ENCODE data around the gene DNAH2.

The DNAH2 gene

GRCh38 chr17:7716901-7717755, at the start of gene DNAH2:
DNAH2 (plus strand) TSS chr17:7717744; CDS start chr17:7719735, 1,991 bp downstream.
- DNase-seq: peak; percentile 93

- no peak for DNase-seq
Observed at GRCh38 chr17:7668482-7668881, 49.1 kb upstream of the DNAH2 start.

- DNase-seq: no peak
Observed at GRCh38 chr17:7673239-7673638, 44.3 kb upstream of the DNAH2 start.

GRCh38 chr17:7674934-7675333, 42.6 kb upstream of the DNAH2 start:
- no peak for DNase-seq

GRCh38 chr17:7676533-7676932, 41.0 kb upstream of the DNAH2 start:
- no peak for DNase-seq

- no peak for DNase-seq
Observed at GRCh38 chr17:7677388-7678067, 40.0 kb upstream of the DNAH2 start.

- no peak for DNase-seq
Observed at GRCh38 chr17:7684851-7685532, 32.6 kb upstream of the DNAH2 start.

GRCh38 chr17:7685533-7686221, 31.9 kb upstream of the DNAH2 start:
- no peak for DNase-seq

- DNase-seq: peak; percentile 90
Observed at GRCh38 chr17:7686222-7687071, 31.1 kb upstream of the DNAH2 start.

GRCh38 chr17:7687072-7687907, 30.3 kb upstream of the DNAH2 start, which contains the start of gene TP53:
TP53 (minus strand) TSS chr17:7687490; CDS start chr17:7676594, 10,896 bp downstream.
- peak; percentile 93 for DNase-seq

GRCh38 chr17:7687908-7688807, 29.4 kb upstream of the DNAH2 start, which contains the start of gene WRAP53:
WRAP53 (plus strand) TSS chr17:7688477; CDS start chr17:7688649, 172 bp downstream.
- DNase-seq: peak; percentile 99

GRCh38 chr17:7688808-7689316, 28.7 kb upstream of the DNAH2 start:
- DNase-seq: no peak

GRCh38 chr17:7695586-7695985, 22.0 kb upstream of the DNAH2 start:
- DNase-seq: no peak

- no peak for DNase-seq
Observed at GRCh38 chr17:7697828-7698588, 19.5 kb upstream of the DNAH2 start.

- no peak for DNase-seq
Observed at GRCh38 chr17:7700510-7700909, 17.0 kb upstream of the DNAH2 start.

- DNase-seq: no peak
Observed at GRCh38 chr17:7701681-7702080, 15.9 kb upstream of the DNAH2 start.

- DNase-seq: no peak
Observed at GRCh38 chr17:7702776-7703175, 14.8 kb upstream of the DNAH2 start.

GRCh38 chr17:7703584-7704479, 13.7 kb upstream of the DNAH2 start:
- peak; percentile 17 for DNase-seq

All from kidney glomerular epithelial cell (primary cell).